Lung (tissue), 12 donors: Measurements from ENCODE around the gene AGO3. TPM values are rescaled to one million over a fixed set of nuclear protein-coding genes. Genes with fewer than 3 reads are reported as not detected.

Experiments
- ATAC-seq: fragments of 200-7000 bp; cut with Tn5 transposase; one replicate; pipeline ENCODE4 v1.9.1; 2020; ENCODE audit warnings: moderate number of reproducible peaks; ENCODE audit not compliant: insufficient read depth, low FRiP score
- DNase-seq, 3 donors: peaks; one replicate each; pipeline ENCODE4 v3.0.0-alpha.2; 2013 to 2017
- H3K27ac ChIP-seq, 2 donors: one replicate each; pipeline ENCODE4 v1.5.1; 2013; ENCODE audit warnings: mild to moderate bottlenecking in 2 of 2, moderate library complexity in 2 of 2, control low read depth in 1 of 2, inconsistent platforms in 1 of 2, low read depth in 1 of 2, low read length in 1 of 2
- H3K27me3 ChIP-seq, 3 donors: one replicate each; pipeline ENCODE4 v1.5.1; 2013; ENCODE audit warnings: low read length in 2 of 3; ENCODE audit not compliant: control insufficient read depth in 3 of 3, insufficient read depth in 3 of 3
- H3K36me3 ChIP-seq, 4 donors: one replicate each; pipeline ENCODE4 v1.5.1; 2013; ENCODE audit warnings: low read length in 4 of 4, mild to moderate bottlenecking in 1 of 4, moderate library complexity in 1 of 4; ENCODE audit not compliant: control insufficient read depth in 4 of 4, insufficient read depth in 4 of 4
- H3K4me1 ChIP-seq, 5 donors: one replicate each; pipeline ENCODE4 v1.5.1; 2013; ENCODE audit warnings: low read length in 5 of 5, mild to moderate bottlenecking in 2 of 5, moderate library complexity in 1 of 5; ENCODE audit not compliant: control insufficient read depth in 5 of 5, insufficient read depth in 5 of 5
- H3K4me3 ChIP-seq: one replicate; pipeline ENCODE4 v1.5.1; 2013; ENCODE audit warnings: mild to moderate bottlenecking, control low read depth, moderate library complexity
- H3K9ac ChIP-seq, 2 donors: one replicate each; pipeline ENCODE4 v1.5.1; 2013; ENCODE audit warnings: low read length in 2 of 2, control low read depth in 1 of 2; ENCODE audit not compliant: insufficient read depth in 1 of 2
- H3K9me3 ChIP-seq, 4 donors: one replicate each; pipeline ENCODE4 v1.5.1; 2013; ENCODE audit warnings: low read length in 3 of 4, mild to moderate bottlenecking in 1 of 4, moderate library complexity in 1 of 4; ENCODE audit not compliant: control insufficient read depth in 4 of 4, insufficient read depth in 3 of 4
- WGBS, 2 donors: extraction: QIAGEN DNeasy Blood & Tissue Kit; methylation state at CpG; one replicate each; pipeline ENCODE4 v1.1.7; 2013; 5-methylcytosine and 5-hydroxymethylcytosine counted together
- polyA plus RNA-seq, 2 donors: library from polyadenylated mRNA; stranded (reverse); fragments of 200-250 nt; gene quantifications; one replicate each; pipeline ENCODE4 v1.2.1, GENCODE V29; 2013
- total RNA-seq, 2 donors: library from RNA; depleted of rRNA in 1 of 2; stranded (reverse); fragments of >200 nt in 1 of 2; gene quantifications; one replicate each; pipeline ENCODE4 v1.2.1, GENCODE V29; 2014 to 2021
- TF ChIP-seq, protein P1 (sequence below): IDR thresholded peaks from 2 replicates; pipeline ENCODE4 v1.5.1; 2012; ENCODE audit warnings: mild to moderate bottlenecking; ENCODE audit errors: control extremely low read depth, extremely low read depth
- donor health status: control.
- donor health status: control.
- donor health status: Bipolar disorder and iron deficiency.
- donor health status: healthy.
- donor health status: DM: yes; HTN: yes; CAD: no.

The AGO3 gene
- total and polyA plus RNA-seq, 4 donors = 4.4 to 60.4 (median 19.6) TPM

GRCh38 chr1:35894656-35895055, 36.2 kb upstream of the AGO3 start:
- H3K4me3 ChIP-seq = no peak overlapping the region
- H3K9ac ChIP-seq = no peak overlapping the region
- peaks cover 0 to 3% (median 0%) of the 10 kb centered on the region in 5 donors for H3K4me1 ChIP-seq
- H3K36me3 ChIP-seq = peaks cover 9 to 36% (median 27%) of the 10 kb centered on the region in 4 donors
- no peaks in the 10 kb centered on the region for H3K9me3 ChIP-seq
- H3K27ac ChIP-seq = no peak overlapping the region
- H3K27me3 ChIP-seq = no peaks in the 10 kb centered on the region
- 100% methylated on average over 1 of the region's 1 CpG for WGBS, 2 donors
- no peak for DNase-seq
- no peak for ATAC-seq
- TF ChIP-seq, protein P1, sequence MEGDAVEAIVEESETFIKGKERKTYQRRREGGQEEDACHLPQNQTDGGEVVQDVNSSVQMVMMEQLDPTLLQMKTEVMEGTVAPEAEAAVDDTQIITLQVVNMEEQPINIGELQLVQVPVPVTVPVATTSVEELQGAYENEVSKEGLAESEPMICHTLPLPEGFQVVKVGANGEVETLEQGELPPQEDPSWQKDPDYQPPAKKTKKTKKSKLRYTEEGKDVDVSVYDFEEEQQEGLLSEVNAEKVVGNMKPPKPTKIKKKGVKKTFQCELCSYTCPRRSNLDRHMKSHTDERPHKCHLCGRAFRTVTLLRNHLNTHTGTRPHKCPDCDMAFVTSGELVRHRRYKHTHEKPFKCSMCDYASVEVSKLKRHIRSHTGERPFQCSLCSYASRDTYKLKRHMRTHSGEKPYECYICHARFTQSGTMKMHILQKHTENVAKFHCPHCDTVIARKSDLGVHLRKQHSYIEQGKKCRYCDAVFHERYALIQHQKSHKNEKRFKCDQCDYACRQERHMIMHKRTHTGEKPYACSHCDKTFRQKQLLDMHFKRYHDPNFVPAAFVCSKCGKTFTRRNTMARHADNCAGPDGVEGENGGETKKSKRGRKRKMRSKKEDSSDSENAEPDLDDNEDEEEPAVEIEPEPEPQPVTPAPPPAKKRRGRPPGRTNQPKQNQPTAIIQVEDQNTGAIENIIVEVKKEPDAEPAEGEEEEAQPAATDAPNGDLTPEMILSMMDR = no peak

GRCh38 chr1:35899941-35900340, 31.0 kb upstream of the AGO3 start:
- ATAC-seq (no peak), DNase-seq (no peak)
- TF ChIP-seq, protein P1 = no peak
- Histone ChIP-seq H3K27me3 (no peaks in the 10 kb centered on the region), H3K27ac (no peak overlapping the region), H3K36me3 (peaks cover 19 to 35% (median 20%) of the 10 kb centered on the region in 4 donors), H3K9me3 (no peaks in the 10 kb centered on the region), H3K4me1 (no peaks in the 10 kb centered on the region), H3K4me3 (no peak overlapping the region), H3K9ac (no peak overlapping the region)

GRCh38 chr1:35901235-35901634, 29.7 kb upstream of the AGO3 start:
- TF ChIP-seq, protein P1 = no peak
- DNase-seq (no peak), ATAC-seq (no peak)
- Histone ChIP-seq H3K4me1 (no peaks in the 10 kb centered on the region), H3K9ac (no peak overlapping the region), H3K27ac (no peak overlapping the region), H3K36me3 (peaks cover 20 to 32% (median 23%) of the 10 kb centered on the region in 4 donors), H3K4me3 (no peak overlapping the region), H3K9me3 (no peaks in the 10 kb centered on the region), H3K27me3 (no peaks in the 10 kb centered on the region)
- WGBS, 2 donors = 96 to 98% methylated on average over 9 of the region's 9 CpGs

DNA sequence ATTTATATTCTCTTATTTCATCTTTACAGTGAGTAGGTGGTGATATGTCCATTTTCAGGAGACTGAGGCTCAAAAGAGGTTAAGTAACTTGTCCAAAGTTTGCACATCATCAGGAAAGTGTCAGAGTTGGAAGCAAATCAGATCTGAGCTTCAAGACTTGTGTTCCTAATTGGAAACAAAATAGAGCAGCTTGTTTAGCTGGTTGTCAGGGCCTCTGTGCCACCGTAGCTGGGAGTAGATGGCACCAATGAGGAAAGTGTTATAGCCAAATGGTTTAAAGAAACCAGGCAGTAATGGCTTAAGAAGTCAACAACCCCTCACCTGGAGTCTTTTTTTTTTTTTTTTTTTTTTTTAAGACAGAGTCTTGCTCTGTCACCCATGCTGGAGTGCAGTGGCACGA, 28.2 kb upstream of the AGO3 start:
- Histone ChIP-seq H3K27me3 (no peaks in the 10 kb centered on the region), H3K4me1 (no peaks in the 10 kb centered on the region), H3K4me3 (no peak overlapping the region), H3K36me3 (peaks cover 23 to 41% (median 28%) of the 10 kb centered on the region in 4 donors), H3K27ac (no peak overlapping the region), H3K9me3 (no peaks in the 10 kb centered on the region), H3K9ac (no peak overlapping the region)
- 83 to 93% methylated on average over 2 of the region's 2 CpGs for WGBS, 2 donors
- no peak for DNase-seq
- TF ChIP-seq, protein P1 = no peak
- ATAC-seq = no peak
